Measurements from ENCODE around the gene UGT2B17.

DNA sequence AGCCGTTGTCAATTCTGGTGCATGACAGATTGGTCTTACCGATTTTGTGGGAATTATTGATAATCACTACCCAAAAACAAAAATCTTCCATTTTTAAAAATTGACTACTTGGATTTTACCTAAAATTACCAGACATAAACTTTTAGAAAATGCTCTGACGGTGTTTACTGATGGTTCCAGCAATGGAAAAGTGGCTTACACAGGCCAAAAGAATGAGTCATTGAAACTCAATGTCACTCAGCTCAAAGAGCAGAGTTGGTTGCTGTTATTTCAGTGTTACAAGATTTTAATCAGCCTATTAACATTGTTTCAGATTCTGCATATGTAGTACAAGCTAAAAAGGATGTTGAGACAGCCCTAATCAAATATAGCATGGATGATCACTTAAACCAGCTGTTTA lies 23.0 kb upstream of the UGT2B17 start:
- TF ChIP-seq, protein P1, sequence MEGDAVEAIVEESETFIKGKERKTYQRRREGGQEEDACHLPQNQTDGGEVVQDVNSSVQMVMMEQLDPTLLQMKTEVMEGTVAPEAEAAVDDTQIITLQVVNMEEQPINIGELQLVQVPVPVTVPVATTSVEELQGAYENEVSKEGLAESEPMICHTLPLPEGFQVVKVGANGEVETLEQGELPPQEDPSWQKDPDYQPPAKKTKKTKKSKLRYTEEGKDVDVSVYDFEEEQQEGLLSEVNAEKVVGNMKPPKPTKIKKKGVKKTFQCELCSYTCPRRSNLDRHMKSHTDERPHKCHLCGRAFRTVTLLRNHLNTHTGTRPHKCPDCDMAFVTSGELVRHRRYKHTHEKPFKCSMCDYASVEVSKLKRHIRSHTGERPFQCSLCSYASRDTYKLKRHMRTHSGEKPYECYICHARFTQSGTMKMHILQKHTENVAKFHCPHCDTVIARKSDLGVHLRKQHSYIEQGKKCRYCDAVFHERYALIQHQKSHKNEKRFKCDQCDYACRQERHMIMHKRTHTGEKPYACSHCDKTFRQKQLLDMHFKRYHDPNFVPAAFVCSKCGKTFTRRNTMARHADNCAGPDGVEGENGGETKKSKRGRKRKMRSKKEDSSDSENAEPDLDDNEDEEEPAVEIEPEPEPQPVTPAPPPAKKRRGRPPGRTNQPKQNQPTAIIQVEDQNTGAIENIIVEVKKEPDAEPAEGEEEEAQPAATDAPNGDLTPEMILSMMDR (IDR thresholded peaks at IDR 0.05): no peak
- TF ChIP-seq POLR2A (IDR thresholded peaks at IDR 0.05): no peak
